Neural cell (in vitro differentiated cells): Measurements from ENCODE around the gene DCDC1. TPM values are rescaled to one million over a fixed set of nuclear protein-coding genes. Genes with fewer than 3 reads are reported as not detected.
A peak's percentile ranks its signal among the peaks of the same experiment; 100 is the strongest.

Source experiments
- H2AFZ ChIP-seq: fragments of 200-600, 300-800 bp; sonication (generic), shearing (Covaris generic); 2 replicates; pipeline ENCODE4 v1.6.0; 2014; ENCODE audit warnings: low read depth, mild to moderate bottlenecking, antibody characterized with exemption, low read length, moderate library complexity
- H3F3A ChIP-seq: fragments of 200-600 bp; shearing (Covaris generic); 2 replicates; pipeline ENCODE4 v1.6.1; 2016; ENCODE audit warnings: mild to moderate bottlenecking, moderate library complexity, mixed read lengths, antibody characterized with exemption, low read length; ENCODE audit not compliant: insufficient read depth, poor library complexity, severe bottlenecking
- H3K27ac ChIP-seq: fragments of 200-600, 300-800 bp; sonication (generic), shearing (Covaris generic); 2 replicates; pipeline ENCODE4 v1.5.1; 2014; ENCODE audit warnings: mild to moderate bottlenecking, low read length, moderate library complexity
- H3K27me3 ChIP-seq: fragments of 300-800, 200-600 bp; sonication (generic), shearing (Covaris generic); 2 replicates; pipeline ENCODE4 v1.6.0; 2014; ENCODE audit warnings: mild to moderate bottlenecking, low read depth, low read length, moderate library complexity; ENCODE audit not compliant: insufficient read depth
- H3K36me3 ChIP-seq: fragments of 300-800, 200-600 bp; sonication (generic), shearing (Covaris generic); 2 replicates; pipeline ENCODE4 v1.5.1; 2014; ENCODE audit warnings: mild to moderate bottlenecking, antibody characterized with exemption, low read length, moderate library complexity; ENCODE audit not compliant: insufficient read depth
- H3K4me2 ChIP-seq: fragments of 300-800, 200-600 bp; sonication (generic), shearing (Covaris generic); 2 replicates; pipeline ENCODE4 v1.6.0; 2014; ENCODE audit warnings: mild to moderate bottlenecking, low read length
- H3K4me3 ChIP-seq: fragments of 300-800, 200-600 bp; sonication (generic), shearing (Covaris generic); 2 replicates; pipeline ENCODE4 v1.5.1; 2014; ENCODE audit warnings: mild to moderate bottlenecking, low read length, moderate library complexity
- H3K79me2 ChIP-seq: fragments of 200-600 bp; shearing (Covaris generic); replicated peaks from 2 replicates; pipeline ENCODE4 v1.6.0; 2014; ENCODE audit warnings: mild to moderate bottlenecking, low read length, moderate library complexity; ENCODE audit not compliant: insufficient read depth
- H3K9ac ChIP-seq: fragments of 300-800, 200-600 bp; sonication (generic), shearing (Covaris generic); 2 replicates; pipeline ENCODE4 v1.6.1; 2016; ENCODE audit warnings: mild to moderate bottlenecking, low read length, mixed read lengths
- H3K9me2 ChIP-seq: fragments of 200-600 bp; shearing (Covaris generic); 2 replicates; pipeline ENCODE4 v1.6.1; 2016; ENCODE audit warnings: mild to moderate bottlenecking, low read length, mixed read lengths; ENCODE audit not compliant: insufficient read depth
- H3K9me3 ChIP-seq: fragments of 200-600, 300-800 bp; sonication (generic), shearing (Covaris generic); 2 replicates; pipeline ENCODE4 v1.6.1; 2016; ENCODE audit warnings: mild to moderate bottlenecking, mixed run types, low read length, moderate library complexity, mixed read lengths
- H4K20me1 ChIP-seq: fragments of 200-600 bp; shearing (Covaris generic); 2 replicates; pipeline ENCODE4 v1.6.1; 2016; ENCODE audit warnings: mild to moderate bottlenecking, mixed run types; ENCODE audit not compliant: insufficient read depth
- EP300 ChIP-seq: fragments of 450-650 bp; conservative IDR thresholded peaks from 2 replicates; pipeline ENCODE4 v1.6.1; 2014; ENCODE audit warnings: antibody characterized with exemption, mild to moderate bottlenecking, moderate library complexity; ENCODE audit not compliant: poor library complexity, severe bottlenecking
- EZH2 ChIP-seq: fragments of 200-600, 300-800 bp; shearing (Covaris generic), sonication (generic); IDR thresholded peaks from 2 replicates; pipeline ENCODE4 v1.6.1; 2014; ENCODE audit warnings: antibody characterized with exemption, low read length, borderline replicate concordance, mild to moderate bottlenecking; ENCODE audit not compliant: insufficient read depth, poor library complexity, severe bottlenecking
- MXI1 ChIP-seq: fragments of 450-650 bp; conservative IDR thresholded peaks from 2 replicates; pipeline ENCODE4 v1.6.1; 2014; ENCODE audit warnings: antibody characterized with exemption, mild to moderate bottlenecking; ENCODE audit not compliant: poor library complexity, severe bottlenecking
- POLR2AphosphoS5 ChIP-seq: IDR thresholded peaks from 2 replicates; pipeline ENCODE4 v1.6.1; 2012
- RAD21 ChIP-seq: fragments of 450-650 bp; conservative IDR thresholded peaks from 2 replicates; pipeline ENCODE4 v1.6.1; 2014; ENCODE audit warnings: antibody characterized with exemption, mild to moderate bottlenecking, moderate library complexity
- SMC3 ChIP-seq: fragments of 450-650 bp; conservative IDR thresholded peaks from 2 replicates; pipeline ENCODE4 v1.6.1; 2014; ENCODE audit warnings: antibody characterized with exemption, mild to moderate bottlenecking, moderate library complexity; ENCODE audit not compliant: poor library complexity
- TAF1 ChIP-seq: IDR thresholded peaks from 2 replicates; pipeline ENCODE4 v1.6.1; 2012; ENCODE audit warnings: low read depth
- polyA plus RNA-seq: library from polyadenylated mRNA; depleted of rRNA; stranded (reverse); fragments of >200 nt; gene quantifications from 2 replicates; pipeline ENCODE4 v1.2.3, GENCODE V29; 2014
- TF ChIP-seq, protein P1 (sequence below): IDR thresholded peaks from 2 replicates; pipeline ENCODE4 v1.6.1; 2012; ENCODE audit warnings: borderline replicate concordance
- TF ChIP-seq, protein P2 (sequence below): fragments of 450-650 bp; IDR thresholded peaks from 2 replicates; pipeline ENCODE4 v1.5.1; 2014; ENCODE audit warnings: antibody characterized with exemption, mild to moderate bottlenecking, moderate library complexity; ENCODE audit not compliant: poor library complexity, severe bottlenecking

DCDC1 gene
- polyA plus RNA-seq, 1 donor from 2014 or later: 5.0 TPM

DNA sequence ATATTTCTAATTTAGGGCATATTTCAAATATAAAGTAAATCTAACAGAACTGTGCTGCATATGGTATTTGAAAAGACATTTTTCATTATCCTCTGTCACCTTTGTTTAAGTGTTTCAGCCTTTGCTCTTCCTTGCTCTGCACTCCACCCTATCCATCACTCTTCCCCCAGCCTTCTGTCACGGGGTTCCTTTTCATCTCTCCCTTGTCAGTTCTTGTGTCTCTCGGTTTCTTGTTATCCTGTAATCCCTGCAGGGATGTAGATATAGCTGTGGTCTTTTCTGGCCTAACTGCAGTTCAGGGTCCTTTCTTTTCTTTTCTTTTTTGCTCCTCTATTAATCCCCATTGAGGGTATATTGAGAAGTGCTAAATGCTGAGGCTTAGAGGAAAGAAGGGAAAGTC lies 261.9 kb downstream of the DCDC1 start:
- Histone ChIP-seq H3K4me3 (peak overlapping the region; percentile 28), H3K9me2 (no peaks in the 10 kb centered on the region), H2AFZ (no peak overlapping the region), H3K27me3 (no peaks in the 10 kb centered on the region), H3K27ac (peak overlapping the region; percentile 91), H3K9ac (peak overlapping the region; percentile 36), H3K4me2 (no peak overlapping the region), H3K79me2 (no peaks in the 10 kb centered on the region), H4K20me1 (no peaks in the 10 kb centered on the region), H3F3A (peaks cover 22% of the 10 kb centered on the region), H3K36me3 (no peaks in the 10 kb centered on the region), H3K9me3 (no peaks in the 10 kb centered on the region)
- TF ChIP-seq, protein P1, sequence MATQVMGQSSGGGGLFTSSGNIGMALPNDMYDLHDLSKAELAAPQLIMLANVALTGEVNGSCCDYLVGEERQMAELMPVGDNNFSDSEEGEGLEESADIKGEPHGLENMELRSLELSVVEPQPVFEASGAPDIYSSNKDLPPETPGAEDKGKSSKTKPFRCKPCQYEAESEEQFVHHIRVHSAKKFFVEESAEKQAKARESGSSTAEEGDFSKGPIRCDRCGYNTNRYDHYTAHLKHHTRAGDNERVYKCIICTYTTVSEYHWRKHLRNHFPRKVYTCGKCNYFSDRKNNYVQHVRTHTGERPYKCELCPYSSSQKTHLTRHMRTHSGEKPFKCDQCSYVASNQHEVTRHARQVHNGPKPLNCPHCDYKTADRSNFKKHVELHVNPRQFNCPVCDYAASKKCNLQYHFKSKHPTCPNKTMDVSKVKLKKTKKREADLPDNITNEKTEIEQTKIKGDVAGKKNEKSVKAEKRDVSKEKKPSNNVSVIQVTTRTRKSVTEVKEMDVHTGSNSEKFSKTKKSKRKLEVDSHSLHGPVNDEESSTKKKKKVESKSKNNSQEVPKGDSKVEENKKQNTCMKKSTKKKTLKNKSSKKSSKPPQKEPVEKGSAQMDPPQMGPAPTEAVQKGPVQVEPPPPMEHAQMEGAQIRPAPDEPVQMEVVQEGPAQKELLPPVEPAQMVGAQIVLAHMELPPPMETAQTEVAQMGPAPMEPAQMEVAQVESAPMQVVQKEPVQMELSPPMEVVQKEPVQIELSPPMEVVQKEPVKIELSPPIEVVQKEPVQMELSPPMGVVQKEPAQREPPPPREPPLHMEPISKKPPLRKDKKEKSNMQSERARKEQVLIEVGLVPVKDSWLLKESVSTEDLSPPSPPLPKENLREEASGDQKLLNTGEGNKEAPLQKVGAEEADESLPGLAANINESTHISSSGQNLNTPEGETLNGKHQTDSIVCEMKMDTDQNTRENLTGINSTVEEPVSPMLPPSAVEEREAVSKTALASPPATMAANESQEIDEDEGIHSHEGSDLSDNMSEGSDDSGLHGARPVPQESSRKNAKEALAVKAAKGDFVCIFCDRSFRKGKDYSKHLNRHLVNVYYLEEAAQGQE: no peak
- TF ChIP-seq EZH2 (no peak), RAD21 (no peak), TAF1 (no peak), EP300 (no peak), SMC3 (no peak), POLR2AphosphoS5 (no peak), MXI1 (no peak)
- TF ChIP-seq, protein P2, sequence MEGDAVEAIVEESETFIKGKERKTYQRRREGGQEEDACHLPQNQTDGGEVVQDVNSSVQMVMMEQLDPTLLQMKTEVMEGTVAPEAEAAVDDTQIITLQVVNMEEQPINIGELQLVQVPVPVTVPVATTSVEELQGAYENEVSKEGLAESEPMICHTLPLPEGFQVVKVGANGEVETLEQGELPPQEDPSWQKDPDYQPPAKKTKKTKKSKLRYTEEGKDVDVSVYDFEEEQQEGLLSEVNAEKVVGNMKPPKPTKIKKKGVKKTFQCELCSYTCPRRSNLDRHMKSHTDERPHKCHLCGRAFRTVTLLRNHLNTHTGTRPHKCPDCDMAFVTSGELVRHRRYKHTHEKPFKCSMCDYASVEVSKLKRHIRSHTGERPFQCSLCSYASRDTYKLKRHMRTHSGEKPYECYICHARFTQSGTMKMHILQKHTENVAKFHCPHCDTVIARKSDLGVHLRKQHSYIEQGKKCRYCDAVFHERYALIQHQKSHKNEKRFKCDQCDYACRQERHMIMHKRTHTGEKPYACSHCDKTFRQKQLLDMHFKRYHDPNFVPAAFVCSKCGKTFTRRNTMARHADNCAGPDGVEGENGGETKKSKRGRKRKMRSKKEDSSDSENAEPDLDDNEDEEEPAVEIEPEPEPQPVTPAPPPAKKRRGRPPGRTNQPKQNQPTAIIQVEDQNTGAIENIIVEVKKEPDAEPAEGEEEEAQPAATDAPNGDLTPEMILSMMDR: no peak

DNA sequence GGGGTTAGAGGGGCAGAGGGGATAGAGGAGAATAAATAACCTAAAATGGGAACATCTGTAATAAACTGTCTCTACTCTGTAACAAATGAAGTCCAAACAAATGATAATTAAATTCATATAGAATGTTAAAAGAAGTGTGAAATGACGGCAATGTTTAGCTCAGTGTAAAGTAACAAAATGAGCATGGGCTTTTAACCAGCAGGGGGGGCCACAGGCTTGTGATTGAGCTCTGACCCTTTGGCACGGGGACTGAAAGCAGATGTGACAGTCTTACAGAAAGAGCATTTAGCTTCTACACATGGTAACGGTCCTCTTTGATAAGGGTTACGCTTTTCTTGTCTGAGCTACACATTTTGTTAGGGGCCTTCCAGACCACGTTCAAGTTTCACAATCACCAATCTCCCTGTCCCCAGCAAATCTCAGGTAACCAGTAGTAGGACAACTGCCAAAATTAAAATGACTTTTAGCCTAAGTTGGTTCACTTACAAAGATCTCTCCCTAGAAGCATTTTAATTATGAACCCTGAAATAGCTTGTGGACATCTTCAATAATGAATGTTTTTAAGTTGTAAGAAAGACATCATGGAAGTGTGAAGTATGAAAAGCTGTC lies 262.5 kb downstream of the DCDC1 start:
- H3K79me2 ChIP-seq: no peaks in the 10 kb centered on the region
- H3K36me3 ChIP-seq: no peaks in the 10 kb centered on the region
- TF ChIP-seq SMC3 (peak; percentile 91), MXI1 (peak; percentile 37), EZH2 (no peak), RAD21 (peak; percentile 95)
- TF ChIP-seq, protein P2: peak; percentile 94
- peak overlapping the region; percentile 91 for H3K27ac ChIP-seq
- no peaks in the 10 kb centered on the region for H4K20me1 ChIP-seq
- H3K4me2 ChIP-seq: peak overlapping the region; percentile 8
- no peaks in the 10 kb centered on the region for H3K9me3 ChIP-seq
- H3F3A ChIP-seq: peaks cover 22% of the 10 kb centered on the region
- H2AFZ ChIP-seq: no peak overlapping the region
- H3K9me2 ChIP-seq: no peaks in the 10 kb centered on the region
- peak overlapping the region; percentile 55 for H3K4me3 ChIP-seq
- H3K9ac ChIP-seq: peak overlapping the region; percentile 53
- no peaks in the 10 kb centered on the region for H3K27me3 ChIP-seq
